Body of pancreas (tissue), 4 donors: ENCODE data around the gene PGC.

Source experiments
- CTCF ChIP-seq, 7 experiments: fragments of 450-650 bp in 4 of 7; fragments of 200-600 bp in 3 of 7; sonication (generic) in 3 of 7; IDR thresholded peaks; one replicate each; pipeline ENCODE4 v1.5.1; 2016 to 2019; ENCODE audit warnings: antibody characterized with exemption in 7 of 7
- POLR2A ChIP-seq, 3 donors: fragments of 450-650 bp; IDR thresholded peaks; one replicate each; pipeline ENCODE4 v1.6.1; 2016; ENCODE audit warnings: antibody characterized with exemption in 3 of 3, mild to moderate bottlenecking in 2 of 3

GRCh38 chr6:41748102-41748477 lies 893 bp upstream of the PGC start:
- TF ChIP-seq CTCF (IDR thresholded peaks at IDR 0.05) (no peak), POLR2A (IDR thresholded peaks at IDR 0.05) (no peak)
